ENCODE results near the gene ARID5B. TPM values are rescaled to one million over a fixed set of nuclear protein-coding genes. Genes with fewer than 3 reads are reported as not detected.

ARID5B gene
- total and polyA plus RNA-seq, 2 donors (not counting 1 experiment from before 2014, with no cell fraction given) = 118 to 145 TPM

DNA sequence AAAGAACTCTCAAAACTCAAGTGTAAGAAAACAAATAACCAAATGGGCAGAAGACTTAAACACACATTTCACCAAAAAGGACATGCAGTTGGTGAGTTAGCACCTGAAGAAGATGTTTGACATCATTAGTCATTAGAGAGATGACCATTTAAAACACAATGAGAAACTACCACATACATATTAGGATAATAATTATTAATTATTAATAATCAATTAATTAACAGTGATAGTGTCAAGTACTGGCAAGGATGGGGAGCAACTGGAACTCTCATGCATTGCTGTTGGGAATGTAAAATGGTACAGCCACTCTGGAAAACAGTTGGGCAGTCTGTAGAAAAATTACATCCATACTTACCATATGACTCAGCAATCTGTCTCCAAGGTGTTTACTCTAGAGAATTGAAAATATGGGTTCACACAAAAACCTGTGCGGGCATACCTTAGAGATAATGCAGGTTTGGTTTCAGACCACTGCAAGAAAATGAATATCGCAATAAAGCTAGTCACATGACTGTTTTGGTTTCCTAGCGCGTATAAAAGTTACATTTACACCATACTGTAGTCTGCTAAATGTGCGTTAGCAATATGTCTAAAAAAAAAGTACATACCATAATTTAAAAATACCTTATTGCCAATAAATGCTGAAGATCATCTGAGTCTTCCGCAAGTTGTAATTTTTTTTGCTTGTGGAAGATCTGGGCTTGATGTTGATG lies 30.3 kb downstream of the ARID5B start:
- no peaks in the 10 kb centered on the region for H4K20me1 ChIP-seq (ENCODE audit: control insufficient read depth, extremely low read depth, insufficient read depth, low read length)
- H3K27me3 ChIP-seq (ENCODE audit: control insufficient read depth, insufficient read depth, low read length) = no peaks in the 10 kb centered on the region
- H3K4me3 ChIP-seq (replicated peaks in 1 of 4; ENCODE audit: control extremely low read depth in 1 of 4, insufficient read depth in 1 of 4, low read depth in 3 of 4, low read length in 4 of 4) = no peak overlapping the region
- H3K9me3 ChIP-seq (ENCODE audit: control insufficient read depth, insufficient read depth, low read depth, low read length) = no peaks in the 10 kb centered on the region
- no peak overlapping the region for H3K27ac ChIP-seq (ENCODE audit: insufficient read depth, low read length)
- H3K9ac ChIP-seq (ENCODE audit: insufficient read depth, low read length) = no peak overlapping the region
- H3K4me2 ChIP-seq (ENCODE audit: extremely low read depth, insufficient read depth, low read length) = no peak overlapping the region
- no peak overlapping the region for H2AFZ ChIP-seq (ENCODE audit: low read length)
- H3K4me1 ChIP-seq (ENCODE audit: control insufficient read depth, extremely low read depth, insufficient read depth, low read length) = peaks cover 3% of the 10 kb centered on the region
- peaks cover 46% of the 10 kb centered on the region for H3K79me2 ChIP-seq (ENCODE audit: control insufficient read depth, insufficient read depth, low read length)
- TF ChIP-seq EZH2 (IDR thresholded peaks at IDR 0.05; ENCODE audit: low read length, missing control alignments) = no peak
- TF ChIP-seq, protein P1, sequence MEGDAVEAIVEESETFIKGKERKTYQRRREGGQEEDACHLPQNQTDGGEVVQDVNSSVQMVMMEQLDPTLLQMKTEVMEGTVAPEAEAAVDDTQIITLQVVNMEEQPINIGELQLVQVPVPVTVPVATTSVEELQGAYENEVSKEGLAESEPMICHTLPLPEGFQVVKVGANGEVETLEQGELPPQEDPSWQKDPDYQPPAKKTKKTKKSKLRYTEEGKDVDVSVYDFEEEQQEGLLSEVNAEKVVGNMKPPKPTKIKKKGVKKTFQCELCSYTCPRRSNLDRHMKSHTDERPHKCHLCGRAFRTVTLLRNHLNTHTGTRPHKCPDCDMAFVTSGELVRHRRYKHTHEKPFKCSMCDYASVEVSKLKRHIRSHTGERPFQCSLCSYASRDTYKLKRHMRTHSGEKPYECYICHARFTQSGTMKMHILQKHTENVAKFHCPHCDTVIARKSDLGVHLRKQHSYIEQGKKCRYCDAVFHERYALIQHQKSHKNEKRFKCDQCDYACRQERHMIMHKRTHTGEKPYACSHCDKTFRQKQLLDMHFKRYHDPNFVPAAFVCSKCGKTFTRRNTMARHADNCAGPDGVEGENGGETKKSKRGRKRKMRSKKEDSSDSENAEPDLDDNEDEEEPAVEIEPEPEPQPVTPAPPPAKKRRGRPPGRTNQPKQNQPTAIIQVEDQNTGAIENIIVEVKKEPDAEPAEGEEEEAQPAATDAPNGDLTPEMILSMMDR (conservative IDR thresholded peaks at IDR 0.05 in 1 of 2, IDR thresholded peaks at IDR 0.05 in 1 of 2; ENCODE audit: low read depth in 1 of 2, low read length in 2 of 2) = no peak
- H3K36me3 ChIP-seq (ENCODE audit: control insufficient read depth, insufficient read depth, low read length) = no peaks in the 10 kb centered on the region
- DNase-seq (ENCODE audit: low read depth in 2 of 2) = peak in 1 of 2 donors; percentile 45

DNA sequence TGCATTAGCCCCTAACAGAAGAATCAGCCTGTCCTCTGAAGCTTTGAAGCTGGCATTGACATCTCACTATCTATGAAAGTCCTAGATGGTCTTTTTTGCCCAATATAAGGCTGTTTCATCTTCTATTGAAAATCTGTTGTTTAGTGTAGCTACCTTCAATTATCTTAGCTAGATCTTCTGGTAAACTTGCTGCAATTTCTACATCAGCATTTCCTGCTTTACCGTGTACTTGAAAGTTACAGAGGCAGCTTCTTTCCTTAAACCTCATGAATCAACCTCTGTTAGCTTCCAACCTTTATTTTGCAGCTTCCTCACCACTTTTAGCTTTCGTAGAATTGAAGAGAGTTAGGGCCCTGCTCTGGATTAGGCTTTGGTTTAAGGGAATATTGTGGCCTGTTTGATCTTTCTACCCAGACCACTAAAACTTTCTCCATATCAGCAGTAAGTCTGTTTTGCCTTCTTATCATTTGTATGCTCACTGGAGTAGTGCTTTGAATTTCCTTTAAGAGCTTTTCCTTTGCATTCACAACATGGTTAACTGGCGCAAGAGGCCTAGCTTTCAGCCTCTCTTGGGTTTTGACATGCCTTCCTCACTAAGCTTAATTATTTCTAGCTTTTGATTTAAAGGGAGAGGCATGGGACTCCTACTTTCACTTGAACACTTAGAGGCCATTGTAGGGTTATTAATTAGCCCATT lies 32.5 kb downstream of the ARID5B start:
- Histone ChIP-seq H3K4me2 (ENCODE audit: extremely low read depth, insufficient read depth, low read length) (no peak overlapping the region), H3K9ac (ENCODE audit: insufficient read depth, low read length) (no peak overlapping the region), H3K4me1 (ENCODE audit: control insufficient read depth, extremely low read depth, insufficient read depth, low read length) (peaks cover 19% of the 10 kb centered on the region), H3K79me2 (ENCODE audit: control insufficient read depth, insufficient read depth, low read length) (peaks cover 46% of the 10 kb centered on the region), H3K27ac (ENCODE audit: insufficient read depth, low read length) (no peak overlapping the region), H4K20me1 (ENCODE audit: control insufficient read depth, extremely low read depth, insufficient read depth, low read length) (no peaks in the 10 kb centered on the region), H2AFZ (ENCODE audit: low read length) (no peak overlapping the region), H3K9me3 (ENCODE audit: control insufficient read depth, insufficient read depth, low read depth, low read length) (no peaks in the 10 kb centered on the region), H3K36me3 (ENCODE audit: control insufficient read depth, insufficient read depth, low read length) (no peaks in the 10 kb centered on the region), H3K27me3 (ENCODE audit: control insufficient read depth, insufficient read depth, low read length) (no peaks in the 10 kb centered on the region), H3K4me3 (replicated peaks in 1 of 4; ENCODE audit: control extremely low read depth in 1 of 4, insufficient read depth in 1 of 4, low read depth in 3 of 4, low read length in 4 of 4) (no peak overlapping the region)
- no peak for TF ChIP-seq EZH2 (IDR thresholded peaks at IDR 0.05; ENCODE audit: low read length, missing control alignments)
- TF ChIP-seq, protein P1 (conservative IDR thresholded peaks at IDR 0.05 in 1 of 2, IDR thresholded peaks at IDR 0.05 in 1 of 2; ENCODE audit: low read depth in 1 of 2, low read length in 2 of 2) = no peak
- DNase-seq (ENCODE audit: low read depth in 2 of 2) = no peak

DNA sequence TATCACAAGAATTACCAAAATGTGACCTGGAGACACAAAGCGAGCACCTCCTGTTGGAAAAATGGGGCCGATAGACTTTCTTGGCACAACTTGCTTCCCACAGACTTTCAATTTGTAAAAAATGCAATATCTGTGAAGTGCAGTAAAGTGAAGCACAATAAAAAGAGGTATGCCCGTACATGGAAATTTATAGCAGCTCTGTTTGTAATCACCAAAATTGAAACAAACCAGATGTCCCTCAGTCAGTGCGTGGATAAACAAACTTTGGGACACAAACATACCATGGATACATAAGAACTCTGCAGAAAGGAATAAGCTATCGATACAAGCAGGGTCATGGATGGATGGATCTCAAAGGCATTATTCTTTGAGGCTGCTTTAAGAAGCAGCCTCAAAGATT lies 33.6 kb downstream of the ARID5B start:
- Histone ChIP-seq H3K4me2 (ENCODE audit: extremely low read depth, insufficient read depth, low read length) (no peak overlapping the region), H3K79me2 (ENCODE audit: control insufficient read depth, insufficient read depth, low read length) (peaks cover 39% of the 10 kb centered on the region), H3K27me3 (ENCODE audit: control insufficient read depth, insufficient read depth, low read length) (no peaks in the 10 kb centered on the region), H3K9me3 (ENCODE audit: control insufficient read depth, insufficient read depth, low read depth, low read length) (no peaks in the 10 kb centered on the region), H2AFZ (ENCODE audit: low read length) (no peak overlapping the region), H4K20me1 (ENCODE audit: control insufficient read depth, extremely low read depth, insufficient read depth, low read length) (no peaks in the 10 kb centered on the region), H3K36me3 (ENCODE audit: control insufficient read depth, insufficient read depth, low read length) (no peaks in the 10 kb centered on the region), H3K9ac (ENCODE audit: insufficient read depth, low read length) (no peak overlapping the region), H3K27ac (ENCODE audit: insufficient read depth, low read length) (no peak overlapping the region), H3K4me3 (replicated peaks in 1 of 4; ENCODE audit: control extremely low read depth in 1 of 4, insufficient read depth in 1 of 4, low read depth in 3 of 4, low read length in 4 of 4) (no peak overlapping the region), H3K4me1 (ENCODE audit: control insufficient read depth, extremely low read depth, insufficient read depth, low read length) (peaks cover 24% of the 10 kb centered on the region)
- DNase-seq (ENCODE audit: low read depth in 2 of 2) = peak in 1 of 2 donors; percentile 51
- no peak for TF ChIP-seq EZH2 (IDR thresholded peaks at IDR 0.05; ENCODE audit: low read length, missing control alignments)
- TF ChIP-seq, protein P1 (conservative IDR thresholded peaks at IDR 0.05 in 1 of 2, IDR thresholded peaks at IDR 0.05 in 1 of 2; ENCODE audit: low read depth in 1 of 2, low read length in 2 of 2) = no peak

Measured in fibroblast of lung (primary cell).